NCI-H1105 treated with DMSO at 0.1 percent for 48 hours (cell line): ENCODE data around the gene BACE2.
A peak's percentile ranks its signal among the peaks of the same experiment; 100 is the strongest.
"Not testable (repeated sequence)": the region's sequence is repeated elsewhere in the genome, so short reads cannot be mapped to it uniquely, and the experiment has no call there.

Experiments
- DNase-seq: peaks from one replicate; lab custom pipeline; 2025; lab: John Stamatoyannopoulos, UW

The BACE2 gene

GRCh38 chr21:41240040-41240439 is 72.1 kb downstream of the BACE2 start:
- DNase-seq: no peak

- no peak for DNase-seq
Measured at GRCh38 chr21:41241341-41241740, 73.4 kb downstream of the BACE2 start.

GRCh38 chr21:41242238-41242829 is 74.4 kb downstream of the BACE2 start:
- DNase-seq: no peak

GRCh38 chr21:41243107-41243506 is 75.1 kb downstream of the BACE2 start:
- no peak for DNase-seq

GRCh38 chr21:41244266-41244880 is 76.4 kb downstream of the BACE2 start:
- DNase-seq: not testable (repeated sequence)

- DNase-seq: no peak
Measured at GRCh38 chr21:41245509-41246135, 77.7 kb downstream of the BACE2 start.

GRCh38 chr21:41246808-41247207 is 78.8 kb downstream of the BACE2 start:
- DNase-seq: no peak

- no peak for DNase-seq
Measured at GRCh38 chr21:41247561-41248545, 79.9 kb downstream of the BACE2 start.

- no peak for DNase-seq
Measured at GRCh38 chr21:41249476-41249875, 81.5 kb downstream of the BACE2 start.

- no peak for DNase-seq
Measured at GRCh38 chr21:41250519-41250918, 82.6 kb downstream of the BACE2 start.

- no peak for DNase-seq
Measured at GRCh38 chr21:41251961-41252642, 84.1 kb downstream of the BACE2 start.

GRCh38 chr21:41254090-41254700 is 86.2 kb downstream of the BACE2 start:
- DNase-seq: no peak

GRCh38 chr21:41255190-41255589 is 87.2 kb downstream of the BACE2 start:
- no peak for DNase-seq

- DNase-seq: not testable (repeated sequence)
Measured at GRCh38 chr21:41256231-41256630, 88.3 kb downstream of the BACE2 start.

GRCh38 chr21:41256771-41257702 is 89.1 kb downstream of the BACE2 start:
- DNase-seq: no peak

- peak; percentile 74 for DNase-seq
Measured at GRCh38 chr21:41258617-41259016, 90.7 kb downstream of the BACE2 start.

- DNase-seq: no peak
Measured at GRCh38 chr21:41260428-41260827, 92.5 kb downstream of the BACE2 start.

- no peak for DNase-seq
Measured at GRCh38 chr21:41267346-41267745, 99.4 kb downstream of the BACE2 start.

GRCh38 chr21:41269535-41269934 is 101.6 kb downstream of the BACE2 start:
- DNase-seq: peak; percentile 27

- DNase-seq: no peak
Measured at GRCh38 chr21:41277196-41277595, 109.2 kb downstream of the BACE2 start.
